ENCODE results near the gene CFAP45.

The CFAP45 gene

GRCh38 chr1:159851407-159851806 is 48.6 kb downstream of the CFAP45 start:
- Histone ChIP-seq H3K36me3 (ENCODE audit: control insufficient read depth in 1 of 2, insufficient read depth in 2 of 2, low read depth in 1 of 2, low read length in 2 of 2) (peaks cover 0 to 9% of the 10 kb centered on the region in 2 experiments), H3K4me2 (ENCODE audit: low read length, poor library complexity, severe bottlenecking) (no peak overlapping the region), H3K4me3 (ENCODE audit: insufficient read depth in 1 of 2, low read depth in 1 of 2, low read length in 2 of 2) (no peak overlapping the region), H4K8ac (ENCODE audit: low read length) (no peak overlapping the region), H3K27me3 (ENCODE audit: control insufficient read depth in 1 of 2, insufficient read depth in 1 of 2, low read length in 2 of 2) (no peaks in the 10 kb centered on the region), H4K91ac (ENCODE audit: low read length) (no peak overlapping the region), H3K18ac (ENCODE audit: low read depth in 1 of 2, low read length in 2 of 2) (no peak overlapping the region), H2BK5ac (ENCODE audit: low read depth, low read length, poor library complexity, severe bottlenecking) (no peak overlapping the region), H3K23ac (ENCODE audit: low read length in 2 of 2) (no peak overlapping the region), H2BK15ac (ENCODE audit: low read depth, poor library complexity, severe bottlenecking) (no peak overlapping the region), H3K79me1 (replicated peaks; ENCODE audit: low read length, poor library complexity, severe bottlenecking) (peaks cover 5% of the 10 kb centered on the region), H2AFZ (ENCODE audit: low read depth, low read length) (no peak overlapping the region), H3K9me3 (ENCODE audit: control insufficient read depth, low read length) (no peaks in the 10 kb centered on the region), H2AK5ac (ENCODE audit: low read length, severe bottlenecking) (no peak overlapping the region), H3K27ac (ENCODE audit: low read length, poor library complexity, severe bottlenecking) (no peak overlapping the region), H2BK12ac (ENCODE audit: low read length in 2 of 2) (no peak overlapping the region), H3K4ac (ENCODE audit: low read depth in 1 of 2, low read length in 2 of 2) (no peak overlapping the region), H3K9ac (ENCODE audit: low read length) (no peak overlapping the region), H2BK120ac (ENCODE audit: low read depth, low read length) (no peak overlapping the region), H3K4me1 (ENCODE audit: control insufficient read depth, insufficient read depth, low read depth, low read length) (peaks cover 23% of the 10 kb centered on the region), H3K14ac (ENCODE audit: low read length in 2 of 2) (no peak overlapping the region)
- WGBS: 100% methylated on average over 1 of the region's 1 CpG
- no peak for DNase-seq

DNA sequence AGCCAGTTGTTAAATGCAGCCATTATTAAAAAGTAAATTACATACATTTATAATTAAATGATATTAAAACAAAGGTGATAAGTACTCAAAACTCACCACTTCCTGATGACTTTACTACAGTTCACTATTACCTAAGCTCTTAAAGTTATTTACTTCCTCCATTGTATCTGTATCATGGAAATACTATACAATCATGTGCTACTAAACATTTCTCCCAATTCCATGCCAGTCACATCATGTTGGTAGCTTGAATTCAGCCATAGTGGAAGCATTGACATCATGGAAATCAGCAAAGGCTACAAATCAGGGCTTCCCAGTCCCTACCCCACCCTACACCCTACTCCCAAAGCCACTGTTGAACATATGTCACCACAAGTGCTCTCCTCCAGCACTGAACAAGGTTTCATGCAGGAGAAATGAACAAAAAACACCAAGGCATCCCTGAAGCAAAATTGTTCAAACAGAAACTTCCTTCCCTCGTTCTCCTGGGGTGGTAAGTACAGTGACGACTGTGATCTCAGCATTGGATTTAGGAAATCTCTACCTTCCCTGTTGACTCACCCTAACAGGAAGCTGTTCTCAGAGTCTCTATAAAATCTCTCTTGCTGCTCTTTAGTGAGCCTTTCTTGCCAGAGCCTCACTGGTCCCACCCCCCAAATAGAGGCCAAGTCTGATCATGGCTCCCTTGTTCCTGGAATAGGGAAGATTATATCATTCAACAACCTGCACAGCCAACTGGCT is 50.2 kb downstream of the CFAP45 start:
- no peak overlapping the region for H3K14ac ChIP-seq (ENCODE audit: low read length in 2 of 2)
- peaks cover 0 to 3% of the 10 kb centered on the region in 2 experiments for H3K27me3 ChIP-seq (ENCODE audit: control insufficient read depth in 1 of 2, insufficient read depth in 1 of 2, low read length in 2 of 2)
- DNase-seq: peak; percentile 39
- H4K91ac ChIP-seq (ENCODE audit: low read length): no peak overlapping the region
- no peak overlapping the region for H2BK5ac ChIP-seq (ENCODE audit: low read depth, low read length, poor library complexity, severe bottlenecking)
- H3K23ac ChIP-seq (ENCODE audit: low read length in 2 of 2): no peak overlapping the region
- H3K4me3 ChIP-seq (ENCODE audit: insufficient read depth in 1 of 2, low read depth in 1 of 2, low read length in 2 of 2): no peak overlapping the region
- H3K4ac ChIP-seq (ENCODE audit: low read depth in 1 of 2, low read length in 2 of 2): no peak overlapping the region
- no peak overlapping the region for H2BK15ac ChIP-seq (ENCODE audit: low read depth, poor library complexity, severe bottlenecking)
- H3K9ac ChIP-seq (ENCODE audit: low read length): peak overlapping the region; percentile 1
- H2AK5ac ChIP-seq (ENCODE audit: low read length, severe bottlenecking): peak overlapping the region; percentile 75
- no peak overlapping the region for H4K8ac ChIP-seq (ENCODE audit: low read length)
- no peaks in the 10 kb centered on the region for H3K36me3 ChIP-seq (ENCODE audit: control insufficient read depth in 1 of 2, insufficient read depth in 2 of 2, low read depth in 1 of 2, low read length in 2 of 2)
- no peak overlapping the region for H2BK120ac ChIP-seq (ENCODE audit: low read depth, low read length)
- H3K4me1 ChIP-seq (ENCODE audit: control insufficient read depth, insufficient read depth, low read depth, low read length): peaks cover 14% of the 10 kb centered on the region
- H3K27ac ChIP-seq (ENCODE audit: low read length, poor library complexity, severe bottlenecking): no peak overlapping the region
- H3K18ac ChIP-seq (ENCODE audit: low read depth in 1 of 2, low read length in 2 of 2): no peak overlapping the region
- H3K9me3 ChIP-seq (ENCODE audit: control insufficient read depth, low read length): no peaks in the 10 kb centered on the region
- H3K4me2 ChIP-seq (ENCODE audit: low read length, poor library complexity, severe bottlenecking): no peak overlapping the region
- H2AFZ ChIP-seq (ENCODE audit: low read depth, low read length): no peak overlapping the region
- 24% methylated on average over 2 of the region's 2 CpGs for WGBS
- no peak overlapping the region for H2BK12ac ChIP-seq (ENCODE audit: low read length in 2 of 2)
- H3K79me1 ChIP-seq (replicated peaks; ENCODE audit: low read length, poor library complexity, severe bottlenecking): peaks cover 5% of the 10 kb centered on the region

DNA sequence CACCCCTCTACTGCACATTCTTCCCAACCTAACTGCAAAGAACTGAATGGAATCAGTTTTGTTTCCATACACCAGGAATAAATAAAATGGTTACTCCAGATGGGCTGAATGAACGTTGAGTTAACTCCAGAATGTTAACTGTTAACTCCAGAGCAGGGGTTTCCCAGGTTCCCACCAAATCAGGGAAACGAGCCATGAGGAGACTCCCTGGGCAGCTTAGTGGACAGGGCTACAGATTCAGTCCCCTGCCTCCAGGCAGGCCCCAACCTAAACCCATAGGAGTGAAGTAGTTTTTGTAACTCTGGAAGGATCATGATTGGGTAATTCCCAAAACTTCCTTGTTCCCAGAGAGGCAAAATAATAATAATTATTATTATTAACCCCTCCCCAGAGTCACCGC is 51.6 kb downstream of the CFAP45 start:
- DNase-seq: no peak
- 91% methylated on average over 3 of the region's 3 CpGs for WGBS
- Histone ChIP-seq H3K4ac (ENCODE audit: low read depth in 1 of 2, low read length in 2 of 2) (no peak overlapping the region), H3K4me3 (ENCODE audit: insufficient read depth in 1 of 2, low read depth in 1 of 2, low read length in 2 of 2) (no peak overlapping the region), H3K9me3 (ENCODE audit: control insufficient read depth, low read length) (no peaks in the 10 kb centered on the region), H3K79me1 (replicated peaks; ENCODE audit: low read length, poor library complexity, severe bottlenecking) (peaks cover 5% of the 10 kb centered on the region), H3K9ac (ENCODE audit: low read length) (no peak overlapping the region), H3K14ac (ENCODE audit: low read length in 2 of 2) (no peak overlapping the region), H3K4me1 (ENCODE audit: control insufficient read depth, insufficient read depth, low read depth, low read length) (peaks cover 11% of the 10 kb centered on the region), H2AFZ (ENCODE audit: low read depth, low read length) (no peak overlapping the region), H2BK120ac (ENCODE audit: low read depth, low read length) (no peak overlapping the region), H4K91ac (ENCODE audit: low read length) (no peak overlapping the region), H2BK12ac (ENCODE audit: low read length in 2 of 2) (no peak overlapping the region), H2BK15ac (ENCODE audit: low read depth, poor library complexity, severe bottlenecking) (no peak overlapping the region), H3K23ac (ENCODE audit: low read length in 2 of 2) (no peak overlapping the region), H2BK5ac (ENCODE audit: low read depth, low read length, poor library complexity, severe bottlenecking) (no peak overlapping the region), H3K27me3 (ENCODE audit: control insufficient read depth in 1 of 2, insufficient read depth in 1 of 2, low read length in 2 of 2) (peaks cover 0 to 6% of the 10 kb centered on the region in 2 experiments), H3K27ac (ENCODE audit: low read length, poor library complexity, severe bottlenecking) (no peak overlapping the region), H3K18ac (ENCODE audit: low read depth in 1 of 2, low read length in 2 of 2) (no peak overlapping the region), H2AK5ac (ENCODE audit: low read length, severe bottlenecking) (no peak overlapping the region), H3K36me3 (ENCODE audit: control insufficient read depth in 1 of 2, insufficient read depth in 2 of 2, low read depth in 1 of 2, low read length in 2 of 2) (no peaks in the 10 kb centered on the region), H4K8ac (ENCODE audit: low read length) (no peak overlapping the region), H3K4me2 (ENCODE audit: low read length, poor library complexity, severe bottlenecking) (no peak overlapping the region)

DNA sequence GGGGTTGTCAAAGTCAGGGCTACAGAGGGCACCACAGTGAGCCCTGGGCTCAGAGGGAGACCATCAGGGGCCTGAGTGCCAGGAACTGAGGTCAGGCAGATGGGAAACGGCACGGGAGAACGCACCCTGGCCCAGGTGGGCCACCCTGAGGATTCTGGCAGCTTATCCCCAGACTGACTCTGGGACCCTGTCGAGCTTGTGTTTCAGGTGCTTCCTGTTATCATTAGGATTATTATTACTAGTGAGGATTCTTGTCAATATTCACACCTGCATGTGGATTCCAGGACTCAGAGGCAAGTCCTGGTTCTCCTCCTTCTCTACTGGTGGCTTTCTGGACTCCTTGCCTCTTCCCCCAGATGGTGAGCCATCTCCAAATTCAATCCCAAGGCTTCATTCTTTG is 52.7 kb downstream of the CFAP45 start:
- H3K27me3 ChIP-seq (ENCODE audit: control insufficient read depth in 1 of 2, insufficient read depth in 1 of 2, low read length in 2 of 2): peaks cover 0 to 6% of the 10 kb centered on the region in 2 experiments
- H2BK15ac ChIP-seq (ENCODE audit: low read depth, poor library complexity, severe bottlenecking): no peak overlapping the region
- H2BK120ac ChIP-seq (ENCODE audit: low read depth, low read length): no peak overlapping the region
- peak overlapping the region; percentile 46 for H2AK5ac ChIP-seq (ENCODE audit: low read length, severe bottlenecking)
- no peak overlapping the region for H3K14ac ChIP-seq (ENCODE audit: low read length in 2 of 2)
- H2AFZ ChIP-seq (ENCODE audit: low read depth, low read length): no peak overlapping the region
- H3K9me3 ChIP-seq (ENCODE audit: control insufficient read depth, low read length): no peaks in the 10 kb centered on the region
- H2BK12ac ChIP-seq (ENCODE audit: low read length in 2 of 2): no peak overlapping the region
- H3K23ac ChIP-seq (ENCODE audit: low read length in 2 of 2): no peak overlapping the region
- H3K18ac ChIP-seq (ENCODE audit: low read depth in 1 of 2, low read length in 2 of 2): no peak overlapping the region
- no peak overlapping the region for H4K8ac ChIP-seq (ENCODE audit: low read length)
- no peak overlapping the region for H2BK5ac ChIP-seq (ENCODE audit: low read depth, low read length, poor library complexity, severe bottlenecking)
- H3K4me1 ChIP-seq (ENCODE audit: control insufficient read depth, insufficient read depth, low read depth, low read length): peaks cover 11% of the 10 kb centered on the region
- WGBS: 56% methylated on average over 4 of the region's 4 CpGs
- H4K91ac ChIP-seq (ENCODE audit: low read length): no peak overlapping the region
- DNase-seq: no peak
- H3K4me3 ChIP-seq (ENCODE audit: insufficient read depth in 1 of 2, low read depth in 1 of 2, low read length in 2 of 2): no peak overlapping the region
- H3K36me3 ChIP-seq (ENCODE audit: control insufficient read depth in 1 of 2, insufficient read depth in 2 of 2, low read depth in 1 of 2, low read length in 2 of 2): no peaks in the 10 kb centered on the region
- H3K27ac ChIP-seq (ENCODE audit: low read length, poor library complexity, severe bottlenecking): no peak overlapping the region
- H3K4ac ChIP-seq (ENCODE audit: low read depth in 1 of 2, low read length in 2 of 2): no peak overlapping the region
- H3K79me1 ChIP-seq (replicated peaks; ENCODE audit: low read length, poor library complexity, severe bottlenecking): peaks cover 5% of the 10 kb centered on the region
- no peak overlapping the region for H3K4me2 ChIP-seq (ENCODE audit: low read length, poor library complexity, severe bottlenecking)
- H3K9ac ChIP-seq (ENCODE audit: low read length): no peak overlapping the region

Data from mesenchymal stem cell (in vitro differentiated cells and primary cell).